ENCODE results near the gene IKZF3.

DNA sequence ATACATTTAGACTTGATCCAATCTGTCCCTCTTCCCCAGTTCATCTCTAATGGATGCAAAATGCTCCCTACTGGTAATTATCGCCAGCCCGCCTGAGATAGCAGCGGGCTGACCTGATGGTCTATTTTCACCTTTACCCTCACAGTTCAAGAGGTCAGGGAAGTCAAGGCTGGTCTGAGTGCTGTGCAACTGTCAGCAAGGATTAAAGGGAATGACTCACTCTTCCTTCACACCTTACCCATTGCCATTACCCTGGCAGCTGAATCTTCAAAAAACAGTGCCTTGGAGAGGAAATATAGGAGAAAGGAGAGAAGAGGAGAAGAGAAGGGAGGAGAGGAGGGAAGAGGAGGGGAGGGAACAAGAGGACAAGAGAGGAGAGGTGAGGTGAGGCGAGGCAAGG, 90.1 kb downstream of the IKZF3 start:
- TF ChIP-seq TAF1 (IDR thresholded peaks at IDR 0.05; ENCODE audit: borderline replicate concordance, low read depth, low read length) (no peak), POLR2A (IDR thresholded peaks at IDR 0.05; ENCODE audit: low read depth, low read length) (no peak), POLR2AphosphoS5 (IDR thresholded peaks at IDR 0.05; ENCODE audit: low read depth, low read length) (no peak)
